WTC11 (cell line): ENCODE data around the gene EMX1. TPM values are rescaled to one million over a fixed set of nuclear protein-coding genes. Genes with fewer than 3 reads are reported as not detected.

Experiments used
- ATAC-seq: fragments of 200-7000 bp; cut with Tn5 transposase; 2 replicates; pipeline ENCODE4 v1.10.0; 2021; ENCODE audit warnings: mild to moderate bottlenecking, moderate library complexity
- CTCF ChIA-PET: fragments of 300-600 bp; sonication (Branson Sonifier 250); formaldehyde crosslinking; loops from one replicate; lab custom pipeline; 2021; ENCODE audit warnings: antibody characterized with exemption; lab: Charles Lee
- POLR2A ChIA-PET: fragments of 350-600 bp; sonication (Branson Sonifier 250); formaldehyde crosslinking; loops from one replicate; lab custom pipeline; 2021; ENCODE audit warnings: antibody characterized with exemption; lab: Charles Lee
- DNase-seq: peaks from one replicate; pipeline ENCODE4 v3.0.0; 2021; ENCODE audit warnings: low spot score
- H3K27ac Mint-ChIP-seq: 2 replicates; pipeline ENCODE4 v1.8.0; 2021; ENCODE audit warnings: mixed read lengths
- H3K27me3 Mint-ChIP-seq: 2 replicates; pipeline ENCODE4 v1.8.0; 2021; ENCODE audit warnings: low read depth, mild to moderate bottlenecking, moderate library complexity, mixed read lengths
- H3K36me3 Mint-ChIP-seq: 2 replicates; pipeline ENCODE4 v1.8.0; 2021; ENCODE audit warnings: mixed read lengths
- H3K4me1 Mint-ChIP-seq: 2 replicates; pipeline ENCODE4 v1.8.0; 2022; ENCODE audit warnings: mixed read lengths
- H3K4me3 Mint-ChIP-seq: 2 replicates; pipeline ENCODE4 v1.8.0; 2021; ENCODE audit warnings: mild to moderate bottlenecking, moderate library complexity, mixed read lengths
- H3K9me3 Mint-ChIP-seq: 2 replicates; pipeline ENCODE4 v1.8.0; 2021; ENCODE audit warnings: mixed read lengths
- ATF2 ChIP-seq: sonication (generic); formaldehyde crosslinking; IDR thresholded peaks from 2 replicates; pipeline ENCODE4 v1.8.1; 2022; ENCODE audit warnings: low read depth, missing genetic modification reagents, borderline replicate concordance
- CBFB ChIP-seq: sonication (generic); formaldehyde crosslinking; IDR thresholded peaks from 2 replicates; pipeline ENCODE4 v1.8.1; 2022; ENCODE audit warnings: mild to moderate bottlenecking, low read depth, missing genetic modification reagents
- CREM ChIP-seq: sonication (generic); formaldehyde crosslinking; IDR thresholded peaks from 2 replicates; pipeline ENCODE4 v1.8.1; 2022; ENCODE audit warnings: mild to moderate bottlenecking, missing genetic modification reagents, moderate library complexity
- ETV6 ChIP-seq: sonication (generic); formaldehyde crosslinking; IDR thresholded peaks from 2 replicates; pipeline ENCODE4 v1.8.1; 2022; ENCODE audit warnings: mild to moderate bottlenecking, missing genetic modification reagents
- IRF1 ChIP-seq: sonication (generic); formaldehyde crosslinking; IDR thresholded peaks from 2 replicates; pipeline ENCODE4 v1.8.0; 2023; ENCODE audit warnings: missing genetic modification reagents
- KAT7 ChIP-seq: sonication (generic); formaldehyde crosslinking; IDR thresholded peaks from 2 replicates; pipeline ENCODE4 v1.8.1; 2023; ENCODE audit warnings: missing genetic modification reagents, mild to moderate bottlenecking, borderline replicate concordance
- NFE2L1 ChIP-seq: sonication (generic); formaldehyde crosslinking; IDR thresholded peaks from 2 replicates; pipeline ENCODE4 v1.8.1; 2023; ENCODE audit warnings: missing genetic modification reagents
- NFYB ChIP-seq: sonication (generic); formaldehyde crosslinking; conservative IDR thresholded peaks from 2 replicates; pipeline ENCODE4 v1.8.0; 2022; ENCODE audit warnings: low read depth, missing genetic modification reagents
- PREB ChIP-seq: sonication (generic); formaldehyde crosslinking; IDR thresholded peaks from 2 replicates; pipeline ENCODE4 v1.8.1; 2022; ENCODE audit warnings: mild to moderate bottlenecking, missing genetic modification reagents, moderate library complexity, borderline replicate concordance
- TEAD1 ChIP-seq: sonication (generic); formaldehyde crosslinking; IDR thresholded peaks from 2 replicates; pipeline ENCODE4 v1.8.0; 2022; ENCODE audit warnings: mild to moderate bottlenecking, missing genetic modification reagents
- USF2 ChIP-seq: sonication (generic); formaldehyde crosslinking; IDR thresholded peaks from 2 replicates; pipeline ENCODE4 v1.8.1; 2023; ENCODE audit warnings: mild to moderate bottlenecking, missing genetic modification reagents, moderate library complexity
- ZBTB21 ChIP-seq: sonication (generic); formaldehyde crosslinking; IDR thresholded peaks from 2 replicates; pipeline ENCODE4 v1.8.1; 2023; ENCODE audit warnings: mild to moderate bottlenecking, missing genetic modification reagents, borderline replicate concordance
- ZNF138 ChIP-seq: sonication (generic); formaldehyde crosslinking; conservative IDR thresholded peaks from 2 replicates; pipeline ENCODE4 v1.8.1; 2022; ENCODE audit warnings: mild to moderate bottlenecking, moderate library complexity, missing genetic modification reagents
- ZNF317 ChIP-seq: sonication (generic); formaldehyde crosslinking; IDR thresholded peaks from 2 replicates; pipeline ENCODE4 v1.8.1; 2023; ENCODE audit warnings: low read depth, mild to moderate bottlenecking, moderate library complexity, missing genetic modification reagents, borderline replicate concordance
- total RNA-seq: library from RNA; stranded (reverse); gene quantifications from 3 replicates; pipeline ENCODE4 v1.2.3, GENCODE V29; 2021
- TF ChIP-seq, protein P1 (sequence below): sonication (generic); formaldehyde crosslinking; IDR thresholded peaks from 2 replicates; pipeline ENCODE4 v1.8.0; 2022; ENCODE audit warnings: mild to moderate bottlenecking, missing genetic modification reagents
- TF ChIP-seq, protein P2 (sequence below): sonication (generic); formaldehyde crosslinking; IDR thresholded peaks from 2 replicates; pipeline ENCODE4 v1.8.0; 2023; ENCODE audit warnings: mild to moderate bottlenecking, missing genetic modification reagents

Gene EMX1
- total RNA-seq, 1 experiment from 2014 or later = 3.8 TPM

GRCh38 chr2:72949642-72950041, 32.3 kb downstream of the EMX1 start (continued):
- TF ChIP-seq, protein P1, sequence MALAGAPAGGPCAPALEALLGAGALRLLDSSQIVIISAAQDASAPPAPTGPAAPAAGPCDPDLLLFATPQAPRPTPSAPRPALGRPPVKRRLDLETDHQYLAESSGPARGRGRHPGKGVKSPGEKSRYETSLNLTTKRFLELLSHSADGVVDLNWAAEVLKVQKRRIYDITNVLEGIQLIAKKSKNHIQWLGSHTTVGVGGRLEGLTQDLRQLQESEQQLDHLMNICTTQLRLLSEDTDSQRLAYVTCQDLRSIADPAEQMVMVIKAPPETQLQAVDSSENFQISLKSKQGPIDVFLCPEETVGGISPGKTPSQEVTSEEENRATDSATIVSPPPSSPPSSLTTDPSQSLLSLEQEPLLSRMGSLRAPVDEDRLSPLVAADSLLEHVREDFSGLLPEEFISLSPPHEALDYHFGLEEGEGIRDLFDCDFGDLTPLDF (CRISPR knock-in tag) = no peak
- TF ChIP-seq ETV6 = no peak
- no peak for TF ChIP-seq NFE2L1
- no peak for TF ChIP-seq ZBTB21 (CRISPR knock-in tag)
- no peak for TF ChIP-seq NFYB (CRISPR knock-in tag)
- TF ChIP-seq IRF1 = no peak
- TF ChIP-seq USF2 (CRISPR knock-in tag) = no peak
- no peak for TF ChIP-seq KAT7 (CRISPR knock-in tag)
- TF ChIP-seq, all 79 proteins: peak for 0

GRCh38 chr2:72950558-72951255, 33.4 kb downstream of the EMX1 start:
- Mint-ChIP-seq H3K9me3 (no peaks in the 10 kb centered on the region), H3K27me3 (peaks cover 7% of the 10 kb centered on the region), H3K4me3 (no peak overlapping the region), H3K27ac (peak overlapping the region; percentile 97), H3K36me3 (no peaks in the 10 kb centered on the region), H3K4me1 (peaks cover 64% of the 10 kb centered on the region)
- DNase-seq (no peak), ATAC-seq (peak; percentile 32)
- ChIA-PET CTCF (interaction anchor here (0.6 to 6.4 kb wide), 20 partner anchors 11 to 262 kb away, joined by 3 to 150 read pairs (median 8); partner anchors contain the start of genes EMX1 and SPR), POLR2A (interaction anchor here (0.7 to 2.0 kb wide), 7 partner anchors 8 to 33 kb away, joined by 3 to 16 read pairs (median 5); partner anchors contain the start of gene EMX1)
- no peak for TF ChIP-seq CBFB (CRISPR knock-in tag)
- no peak for TF ChIP-seq ZNF317 (CRISPR knock-in tag)
- TF ChIP-seq NFYB (CRISPR knock-in tag) = no peak

DNA sequence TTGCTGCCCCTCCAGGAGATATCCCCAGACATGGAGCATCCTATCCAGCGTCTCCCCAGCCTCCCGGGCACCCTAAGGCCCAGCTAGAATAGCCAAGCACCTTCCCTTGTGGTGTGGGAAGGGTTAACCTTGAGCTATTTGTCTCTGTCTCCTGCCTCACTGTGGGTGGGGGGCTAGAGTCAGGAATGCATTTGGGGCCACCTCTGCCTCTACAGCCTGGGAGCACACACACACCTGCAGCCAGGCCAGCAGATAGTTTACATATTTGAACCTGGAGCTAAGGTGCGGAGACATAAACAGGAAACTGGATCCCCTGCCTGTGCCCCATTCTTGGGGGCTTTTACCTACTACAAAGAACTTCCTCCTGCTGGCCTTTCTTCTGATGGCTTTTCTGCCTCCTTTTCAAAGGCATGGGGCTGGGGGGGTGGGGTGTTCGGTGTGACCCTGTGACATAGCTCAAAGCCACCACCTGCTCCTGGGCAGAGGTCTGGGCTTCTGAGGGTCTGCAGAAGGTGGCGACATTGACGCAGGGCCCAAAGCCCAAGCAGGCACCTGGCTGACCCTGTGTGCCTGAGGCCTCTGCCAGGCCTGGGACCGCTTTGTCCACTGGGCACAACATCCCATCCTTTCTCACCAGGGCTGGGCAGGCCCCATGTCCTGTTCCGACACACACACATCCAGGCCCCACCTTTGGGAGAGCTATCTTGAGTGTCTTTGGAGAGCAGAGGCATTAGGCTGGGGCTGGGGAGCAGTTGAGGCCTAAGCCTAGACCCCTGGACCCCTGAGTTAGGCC, 34.2 kb downstream of the EMX1 start:
- no peak overlapping the region for H3K4me3 Mint-ChIP-seq
- TF ChIP-seq USF2 (CRISPR knock-in tag) (no peak), TEAD1 (peak; percentile 93; the same call in 1 of the 2 replicates), ATF2 (CRISPR knock-in tag) (no peak), CREM (no peak), PREB (no peak), ZNF138 (CRISPR knock-in tag) (no peak)
- TF ChIP-seq, protein P2, sequence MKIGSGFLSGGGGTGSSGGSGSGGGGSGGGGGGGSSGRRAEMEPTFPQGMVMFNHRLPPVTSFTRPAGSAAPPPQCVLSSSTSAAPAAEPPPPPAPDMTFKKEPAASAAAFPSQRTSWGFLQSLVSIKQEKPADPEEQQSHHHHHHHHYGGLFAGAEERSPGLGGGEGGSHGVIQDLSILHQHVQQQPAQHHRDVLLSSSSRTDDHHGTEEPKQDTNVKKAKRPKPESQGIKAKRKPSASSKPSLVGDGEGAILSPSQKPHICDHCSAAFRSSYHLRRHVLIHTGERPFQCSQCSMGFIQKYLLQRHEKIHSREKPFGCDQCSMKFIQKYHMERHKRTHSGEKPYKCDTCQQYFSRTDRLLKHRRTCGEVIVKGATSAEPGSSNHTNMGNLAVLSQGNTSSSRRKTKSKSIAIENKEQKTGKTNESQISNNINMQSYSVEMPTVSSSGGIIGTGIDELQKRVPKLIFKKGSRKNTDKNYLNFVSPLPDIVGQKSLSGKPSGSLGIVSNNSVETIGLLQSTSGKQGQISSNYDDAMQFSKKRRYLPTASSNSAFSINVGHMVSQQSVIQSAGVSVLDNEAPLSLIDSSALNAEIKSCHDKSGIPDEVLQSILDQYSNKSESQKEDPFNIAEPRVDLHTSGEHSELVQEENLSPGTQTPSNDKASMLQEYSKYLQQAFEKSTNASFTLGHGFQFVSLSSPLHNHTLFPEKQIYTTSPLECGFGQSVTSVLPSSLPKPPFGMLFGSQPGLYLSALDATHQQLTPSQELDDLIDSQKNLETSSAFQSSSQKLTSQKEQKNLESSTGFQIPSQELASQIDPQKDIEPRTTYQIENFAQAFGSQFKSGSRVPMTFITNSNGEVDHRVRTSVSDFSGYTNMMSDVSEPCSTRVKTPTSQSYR (CRISPR knock-in tag) = peak; percentile 78

More for the DNA sequence above, 34.2 kb downstream of the EMX1 start:
- Mint-ChIP-seq H3K4me1 (peaks cover 63% of the 10 kb centered on the region), H3K9me3 (no peaks in the 10 kb centered on the region), H3K27ac (peak overlapping the region; percentile 97), H3K36me3 (no peaks in the 10 kb centered on the region), H3K27me3 (peaks cover 6% of the 10 kb centered on the region)
- DNase-seq (peak; percentile 63), ATAC-seq (peak; percentile 88)
- CTCF ChIA-PET = interaction anchor here (0.5 to 6.4 kb wide), 22 partner anchors 11 to 261 kb away, joined by 3 to 150 read pairs (median 8); partner anchors contain the start of genes EMX1 and SPR
- POLR2A ChIA-PET = interaction anchor here (0.5 to 2.0 kb wide), 11 partner anchors 9 to 1157 kb away, joined by 3 to 16 read pairs (median 4); partner anchors contain the start of genes EMX1 and SFXN5
